ENCODE measurements around the gene SHISA3.
"Not testable (repeated sequence)": the region's sequence is repeated elsewhere in the genome, so short reads cannot be mapped to it uniquely, and the experiment has no call there.

SHISA3 gene

DNA sequence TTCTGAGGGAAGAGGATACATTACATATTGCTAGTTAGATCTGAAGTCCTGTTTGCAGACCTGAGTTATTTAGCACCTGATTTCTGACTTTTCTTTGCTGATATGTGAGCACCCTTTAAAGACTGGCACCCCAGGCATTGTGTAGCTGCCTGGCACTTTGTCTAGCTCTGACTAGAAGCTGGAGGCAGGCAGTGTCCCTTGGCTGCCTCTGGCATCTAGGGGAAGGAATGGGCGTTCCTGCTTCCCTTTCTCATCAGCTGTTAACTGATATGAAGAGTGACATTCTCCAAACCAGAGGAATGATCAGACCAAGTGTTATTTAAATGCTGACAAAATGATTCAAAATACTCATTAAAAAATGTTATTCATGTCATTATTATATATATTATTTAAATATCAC lies 30.3 kb upstream of the SHISA3 start:
- DNase-seq (ENCODE audit: low read depth), result no peak
- no peak for TF ChIP-seq CTCF (conservative IDR thresholded peaks at IDR 0.05; ENCODE audit: control insufficient read depth, insufficient read depth, low read depth, low read length)
- H3K4me3 ChIP-seq (ENCODE audit: control insufficient read depth, low read depth, low read length), result no peak overlapping the region

DNA sequence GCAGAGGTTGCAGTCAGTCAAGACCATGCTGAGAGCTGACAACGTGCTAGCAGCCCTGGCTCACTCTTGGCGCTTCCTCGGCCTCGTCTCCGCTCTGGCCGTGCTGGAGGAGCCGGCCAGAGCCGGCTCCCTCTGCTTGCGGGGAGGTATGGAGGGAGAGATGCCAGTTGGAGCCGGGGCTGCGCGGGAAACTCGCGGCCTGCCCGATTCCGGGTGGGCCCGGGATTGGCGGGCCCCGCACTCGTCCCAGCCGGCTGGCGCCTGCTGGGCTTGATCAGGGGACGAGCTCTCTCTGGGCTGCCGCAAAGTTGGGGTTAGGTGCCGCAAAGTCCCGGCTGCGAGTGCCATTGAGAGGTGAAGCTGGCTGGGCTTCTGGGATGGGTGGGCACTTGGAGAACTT lies 27.8 kb upstream of the SHISA3 start:
- no peak for TF ChIP-seq CTCF (conservative IDR thresholded peaks at IDR 0.05; ENCODE audit: control insufficient read depth, insufficient read depth, low read depth, low read length)
- H3K4me3 ChIP-seq (ENCODE audit: control insufficient read depth, low read depth, low read length), result no peak overlapping the region
- DNase-seq (ENCODE audit: low read depth), result no peak

DNA sequence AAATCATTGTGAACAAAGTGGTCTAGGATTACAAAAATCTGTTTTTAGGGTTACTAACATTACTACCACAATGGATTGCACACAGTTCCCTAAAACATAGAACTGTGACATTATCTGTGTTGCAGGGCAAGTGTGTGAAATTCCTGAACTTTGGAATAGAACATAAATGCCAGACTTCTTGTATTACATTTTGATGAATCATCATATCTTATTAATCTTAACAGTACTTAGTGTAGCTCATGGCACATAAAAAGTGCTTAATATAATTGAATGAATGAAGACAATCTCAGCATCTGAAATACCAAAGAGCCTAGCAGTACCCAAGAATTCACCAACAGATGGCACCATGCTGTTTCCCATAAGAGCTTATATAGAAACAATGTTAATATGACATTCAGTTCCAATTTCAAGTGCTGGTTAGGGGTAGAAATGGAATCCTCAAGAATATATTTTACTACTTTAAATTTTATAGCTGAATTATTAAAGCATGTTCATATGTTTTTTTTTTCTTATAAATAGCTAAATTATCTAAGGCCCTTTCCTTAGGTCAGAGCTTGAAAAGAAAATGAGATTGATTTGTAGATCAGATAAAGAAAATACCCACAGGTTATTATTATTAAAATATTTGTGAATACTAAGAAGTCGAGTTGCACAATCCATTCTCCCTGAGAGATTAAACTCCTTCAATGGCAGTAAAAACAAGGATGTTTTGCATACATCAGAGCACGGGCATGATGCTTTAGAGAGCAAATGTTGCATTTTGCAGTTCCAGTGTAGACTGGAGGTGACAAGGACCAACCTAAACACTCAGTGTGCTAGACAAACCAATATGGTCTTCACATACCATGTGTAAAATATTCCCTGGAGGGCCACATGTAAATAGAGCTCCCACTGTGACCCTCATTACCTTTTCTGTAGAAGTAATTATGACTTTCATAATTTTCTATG lies 25.7 kb upstream of the SHISA3 start:
- peak; percentile 62 for TF ChIP-seq CTCF (conservative IDR thresholded peaks at IDR 0.05; ENCODE audit: control insufficient read depth, insufficient read depth, low read depth, low read length)
- DNase-seq (ENCODE audit: low read depth), result peak; percentile 68
- no peak overlapping the region for H3K4me3 ChIP-seq (ENCODE audit: control insufficient read depth, low read depth, low read length)

GRCh38 chr4:42372303-42372702 lies 25.0 kb upstream of the SHISA3 start:
- DNase-seq (ENCODE audit: low read depth); H3K4me3 ChIP-seq (ENCODE audit: control insufficient read depth, low read depth, low read length): not testable (repeated sequence)

GRCh38 chr4:42377497-42377896 lies 19.8 kb upstream of the SHISA3 start:
- no peak for DNase-seq (ENCODE audit: low read depth)
- no peak for TF ChIP-seq CTCF (conservative IDR thresholded peaks at IDR 0.05; ENCODE audit: control insufficient read depth, insufficient read depth, low read depth, low read length)
- H3K4me3 ChIP-seq (ENCODE audit: control insufficient read depth, low read depth, low read length), result no peak overlapping the region

GRCh38 chr4:42381666-42382065 lies 15.6 kb upstream of the SHISA3 start:
- no peak for TF ChIP-seq CTCF (conservative IDR thresholded peaks at IDR 0.05; ENCODE audit: control insufficient read depth, insufficient read depth, low read depth, low read length)
- H3K4me3 ChIP-seq (ENCODE audit: control insufficient read depth, low read depth, low read length), result no peak overlapping the region
- DNase-seq (ENCODE audit: low read depth), result no peak

GRCh38 chr4:42385516-42385915 lies 11.8 kb upstream of the SHISA3 start:
- no peak for TF ChIP-seq CTCF (conservative IDR thresholded peaks at IDR 0.05; ENCODE audit: control insufficient read depth, insufficient read depth, low read depth, low read length)

More at GRCh38 chr4:42385516-42385915, 11.8 kb upstream of the SHISA3 start:
- H3K4me3 ChIP-seq (ENCODE audit: control insufficient read depth, low read depth, low read length), result no peak overlapping the region
- no peak for DNase-seq (ENCODE audit: low read depth)
